ENCODE data around the gene ZFP62.

ZFP62 gene

GRCh38 chr5:180817893-180818674, 43.0 kb downstream of the ZFP62 start:
- intact Hi-C loops (cut with DNase I) = no loop called here

GRCh38 chr5:180816608-180817534, 44.2 kb downstream of the ZFP62 start:
- intact Hi-C loops (cut with DNase I) = no loop called here
- DNase-seq = peak in 2 of 42 donors; percentile 8 to 31

More at GRCh38 chr5:180817893-180818674, 43.0 kb downstream of the ZFP62 start:
- DNase-seq = peak in 1 of 42 donors; percentile 29

GRCh38 chr5:180815293-180815917, 45.7 kb downstream of the ZFP62 start:
- intact Hi-C loops (cut with DNase I) = no loop called here

GRCh38 chr5:180813420-180813819, 47.7 kb downstream of the ZFP62 start:
- peak in 1 of 42 donors; percentile 32 for DNase-seq
- intact Hi-C loops (cut with DNase I) = no loop called here

More at GRCh38 chr5:180815293-180815917, 45.7 kb downstream of the ZFP62 start:
- peak in 1 of 42 donors; percentile 34 for DNase-seq

- DNase-seq = peak in 2 of 42 donors; percentile 13 to 40
- intact Hi-C loops (cut with DNase I) = no loop called here
Observed at GRCh38 chr5:180811623-180812124, 49.4 kb downstream of the ZFP62 start.

- intact Hi-C loops (cut with DNase I) = no loop called here
- DNase-seq = peak in 28 of 42 donors; percentile 15 to 81 (median 70)
Observed at GRCh38 chr5:180810959-180811622, 50.0 kb downstream of the ZFP62 start.

GRCh38 chr5:180810210-180810958, 50.7 kb downstream of the ZFP62 start:
- DNase-seq = peak; percentile 89 to 99 (median 96)
- intact Hi-C loops (cut with DNase I) = no loop called here

- intact Hi-C loops (cut with DNase I) = loop anchor here (5.0 kb wide), 1 partner anchor 53 kb away; the partner anchor contains the start of gene ZFP62
- peak; percentile 79 to 96 (median 89) for DNase-seq
Observed at GRCh38 chr5:180809403-180810209, 51.5 kb downstream of the ZFP62 start.

GRCh38 chr5:180808461-180809000, 52.5 kb downstream of the ZFP62 start:
- intact Hi-C loops (cut with DNase I) = loop anchor here (5.0 kb wide), 1 partner anchor 54 kb away; the partner anchor contains the start of gene ZFP62

GRCh38 chr5:180807654-180808414, 53.2 kb downstream of the ZFP62 start:
- intact Hi-C loops (cut with DNase I) = loop anchor here (5.0 kb wide), 1 partner anchor 54 kb away; the partner anchor contains the start of gene ZFP62

More at GRCh38 chr5:180808461-180809000, 52.5 kb downstream of the ZFP62 start:
- peak in 2 of 42 donors; percentile 9 to 32 for DNase-seq

GRCh38 chr5:180807046-180807445, 54.0 kb downstream of the ZFP62 start:
- intact Hi-C loops (cut with DNase I) = loop anchor here (5.0 kb wide), 1 partner anchor 55 kb away; the partner anchor contains the start of gene ZFP62
- no peak for DNase-seq

More at GRCh38 chr5:180807654-180808414, 53.2 kb downstream of the ZFP62 start:
- DNase-seq = peak in 1 of 42 donors; percentile 6

- no peak for DNase-seq
- intact Hi-C loops (cut with DNase I) = loop anchor here (5.0 kb wide), 1 partner anchor 56 kb away; the partner anchor contains the start of gene ZFP62
Observed at GRCh38 chr5:180806351-180807011, 54.6 kb downstream of the ZFP62 start.

GRCh38 chr5:180804129-180804618, 56.9 kb downstream of the ZFP62 start:
- DNase-seq = no peak
- intact Hi-C loops (cut with DNase I) = no loop called here

Measured in head of caudate nucleus (tissue), 42 donors.